Rectal smooth muscle tissue (tissue), 1 donor: ENCODE results near the gene GALNT14.

Source experiments
- H3K27ac ChIP-seq: one replicate; pipeline ENCODE4 v1.7.0; 2013; ENCODE audit warnings: low read depth, low read length, inconsistent platforms
- H3K27me3 ChIP-seq: one replicate; pipeline ENCODE4 v1.7.0; 2013; ENCODE audit warnings: low read length; ENCODE audit not compliant: control insufficient read depth, insufficient read depth
- H3K36me3 ChIP-seq: one replicate; pipeline ENCODE4 v1.7.0; 2013; ENCODE audit warnings: low read length; ENCODE audit not compliant: control insufficient read depth, insufficient read depth
- H3K4me1 ChIP-seq: one replicate; pipeline ENCODE4 v1.7.0; 2013; ENCODE audit warnings: low read length; ENCODE audit not compliant: control insufficient read depth, insufficient read depth
- H3K4me3 ChIP-seq: one replicate; pipeline ENCODE4 v1.7.0; 2013; ENCODE audit warnings: low read length
- H3K9ac ChIP-seq: one replicate; pipeline ENCODE4 v1.7.0; 2013; ENCODE audit warnings: low read length

The GALNT14 gene

GRCh38 chr2:30903326-30903725 is 234.9 kb downstream of the GALNT14 start:
- no peak overlapping the region for H3K27ac ChIP-seq

GRCh38 chr2:30900381-30900780 is 237.9 kb downstream of the GALNT14 start:
- Histone ChIP-seq H3K4me3 (no peak overlapping the region), H3K9ac (no peak overlapping the region), H3K36me3 (no peaks in the 10 kb centered on the region), H3K27me3 (no peaks in the 10 kb centered on the region), H3K27ac (no peak overlapping the region), H3K4me1 (no peaks in the 10 kb centered on the region)

More at GRCh38 chr2:30903326-30903725, 234.9 kb downstream of the GALNT14 start:
- Histone ChIP-seq H3K4me1 (no peaks in the 10 kb centered on the region), H3K9ac (no peak overlapping the region), H3K36me3 (no peaks in the 10 kb centered on the region), H3K4me3 (no peak overlapping the region), H3K27me3 (no peaks in the 10 kb centered on the region)

GRCh38 chr2:30899516-30900054 is 238.7 kb downstream of the GALNT14 start:
- no peak overlapping the region for H3K4me3 ChIP-seq
- peaks cover 1% of the 10 kb centered on the region for H3K27me3 ChIP-seq
- H3K36me3 ChIP-seq, result no peaks in the 10 kb centered on the region
- H3K9ac ChIP-seq, result no peak overlapping the region
- H3K4me1 ChIP-seq, result no peaks in the 10 kb centered on the region
- no peak overlapping the region for H3K27ac ChIP-seq

- H3K4me3 ChIP-seq, result no peak overlapping the region
- no peak overlapping the region for H3K9ac ChIP-seq
- peaks cover 3% of the 10 kb centered on the region for H3K27me3 ChIP-seq
These were observed 240.7 kb downstream of the GALNT14 start for GRCh38 chr2:30897539-30897938.

GRCh38 chr2:30894498-30895119 is 243.6 kb downstream of the GALNT14 start:
- Histone ChIP-seq H3K27ac (no peak overlapping the region), H3K36me3 (no peaks in the 10 kb centered on the region), H3K4me3 (no peak overlapping the region), H3K4me1 (no peaks in the 10 kb centered on the region), H3K9ac (no peak overlapping the region), H3K27me3 (peaks cover 3% of the 10 kb centered on the region)

More at GRCh38 chr2:30897539-30897938, 240.7 kb downstream of the GALNT14 start:
- Histone ChIP-seq H3K36me3 (no peaks in the 10 kb centered on the region), H3K27ac (no peak overlapping the region), H3K4me1 (no peaks in the 10 kb centered on the region)

GRCh38 chr2:30888852-30889409 is 249.3 kb downstream of the GALNT14 start:
- Histone ChIP-seq H3K4me1 (no peaks in the 10 kb centered on the region), H3K4me3 (no peak overlapping the region), H3K36me3 (no peaks in the 10 kb centered on the region), H3K27me3 (peaks cover under 1% of the 10 kb centered on the region), H3K27ac (no peak overlapping the region), H3K9ac (no peak overlapping the region)

GRCh38 chr2:30886080-30886479 is 252.2 kb downstream of the GALNT14 start:
- no peaks in the 10 kb centered on the region for H3K36me3 ChIP-seq
- peaks cover 2% of the 10 kb centered on the region for H3K27me3 ChIP-seq
- no peak overlapping the region for H3K4me3 ChIP-seq
- H3K27ac ChIP-seq, result no peak overlapping the region
- no peak overlapping the region for H3K9ac ChIP-seq
- H3K4me1 ChIP-seq, result no peaks in the 10 kb centered on the region

GRCh38 chr2:30883822-30884221 is 254.4 kb downstream of the GALNT14 start:
- no peak overlapping the region for H3K4me3 ChIP-seq
- H3K27ac ChIP-seq, result no peak overlapping the region
- no peaks in the 10 kb centered on the region for H3K4me1 ChIP-seq
- no peak overlapping the region for H3K9ac ChIP-seq
- peaks cover 2% of the 10 kb centered on the region for H3K27me3 ChIP-seq
- H3K36me3 ChIP-seq, result no peaks in the 10 kb centered on the region

- Histone ChIP-seq H3K4me3 (no peak overlapping the region), H3K36me3 (no peaks in the 10 kb centered on the region), H3K27me3 (peaks cover 2% of the 10 kb centered on the region), H3K9ac (no peak overlapping the region), H3K27ac (no peak overlapping the region), H3K4me1 (no peaks in the 10 kb centered on the region)
These were observed 255.1 kb downstream of the GALNT14 start for GRCh38 chr2:30883184-30883583.

GRCh38 chr2:30880516-30880915 is 257.7 kb downstream of the GALNT14 start:
- Histone ChIP-seq H3K4me3 (no peak overlapping the region), H3K4me1 (no peaks in the 10 kb centered on the region), H3K27ac (no peak overlapping the region), H3K36me3 (no peaks in the 10 kb centered on the region), H3K9ac (no peak overlapping the region), H3K27me3 (peaks cover 2% of the 10 kb centered on the region)

- no peak overlapping the region for H3K27ac ChIP-seq
- H3K27me3 ChIP-seq, result no peaks in the 10 kb centered on the region
- H3K36me3 ChIP-seq, result no peaks in the 10 kb centered on the region
- no peak overlapping the region for H3K9ac ChIP-seq
- H3K4me1 ChIP-seq, result no peaks in the 10 kb centered on the region
- H3K4me3 ChIP-seq, result no peak overlapping the region
These were observed 260.4 kb downstream of the GALNT14 start for GRCh38 chr2:30877833-30878232.

GRCh38 chr2:30872797-30873196 is 265.4 kb downstream of the GALNT14 start:
- no peak overlapping the region for H3K9ac ChIP-seq
- no peak overlapping the region for H3K27ac ChIP-seq
- no peaks in the 10 kb centered on the region for H3K36me3 ChIP-seq
- H3K4me1 ChIP-seq, result no peaks in the 10 kb centered on the region
- H3K27me3 ChIP-seq, result no peaks in the 10 kb centered on the region
- no peak overlapping the region for H3K4me3 ChIP-seq
